IPS-20b (cell line): Measurements from ENCODE around the gene NCBP3.

ENCODE experiments used
- H3K27ac ChIP-seq: one replicate; pipeline ENCODE4 v1.5.1; 2013; ENCODE audit warnings: low read length
- H3K27me3 ChIP-seq: 2 replicates; pipeline ENCODE4 v1.6.1; 2013; ENCODE audit warnings: mild to moderate bottlenecking, low read length, inconsistent platforms; ENCODE audit not compliant: insufficient read depth
- H3K36me3 ChIP-seq: 2 replicates; pipeline ENCODE4 v1.6.1; 2013; ENCODE audit warnings: low read depth, mild to moderate bottlenecking, inconsistent platforms, low read length, moderate library complexity; ENCODE audit not compliant: insufficient read depth
- H3K4me1 ChIP-seq: 2 replicates; pipeline ENCODE4 v1.6.1; 2013; ENCODE audit warnings: mild to moderate bottlenecking, control low read depth, inconsistent platforms, low read length, moderate library complexity; ENCODE audit not compliant: insufficient read depth
- H3K4me3 ChIP-seq: 2 replicates; pipeline ENCODE4 v1.5.1; 2013; ENCODE audit warnings: mild to moderate bottlenecking, low read length, inconsistent platforms
- H3K9ac ChIP-seq: 2 replicates; pipeline ENCODE4 v1.6.1; 2013; ENCODE audit warnings: low read depth, mild to moderate bottlenecking, inconsistent platforms, low read length, moderate library complexity
- H3K9me3 ChIP-seq: 2 replicates; pipeline ENCODE4 v1.6.1; 2013; ENCODE audit warnings: mild to moderate bottlenecking, low read depth, low read length, inconsistent platforms; ENCODE audit not compliant: insufficient read depth

NCBP3 gene

DNA sequence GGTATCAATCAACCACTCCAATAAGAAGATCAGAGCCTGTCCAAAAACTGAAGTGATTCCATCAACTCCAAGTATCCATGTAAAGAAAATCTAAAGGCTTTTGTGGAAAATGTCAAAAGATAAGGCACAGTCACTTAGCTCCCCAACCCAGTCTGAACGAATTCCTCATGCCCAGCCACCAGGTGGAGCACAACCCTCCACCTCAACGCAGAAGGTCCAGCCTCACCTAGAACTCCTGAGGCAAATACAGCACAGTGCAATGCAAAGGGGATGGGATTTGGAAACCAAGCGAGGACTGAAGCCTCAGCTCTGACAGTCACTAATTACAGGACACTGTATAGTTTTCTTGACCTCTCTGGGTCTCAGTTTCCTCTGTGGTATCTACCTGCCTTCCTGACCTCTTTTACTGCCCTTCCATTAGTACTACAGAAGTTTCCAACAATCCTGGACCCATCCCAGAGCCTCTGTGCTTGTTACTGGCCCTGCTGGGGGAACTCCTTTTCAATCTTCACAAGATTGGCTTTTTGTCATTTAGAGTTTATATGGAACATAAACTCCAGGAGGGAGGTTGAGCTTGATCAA lies 2.0 kb downstream of the NCBP3 start:
- Histone ChIP-seq H3K4me3 (no peak overlapping the region), H3K4me1 (no peaks in the 10 kb centered on the region), H3K9ac (no peak overlapping the region), H3K27ac (no peak overlapping the region), H3K36me3 (peaks cover 53% of the 10 kb centered on the region), H3K9me3 (no peaks in the 10 kb centered on the region), H3K27me3 (no peaks in the 10 kb centered on the region)

DNA sequence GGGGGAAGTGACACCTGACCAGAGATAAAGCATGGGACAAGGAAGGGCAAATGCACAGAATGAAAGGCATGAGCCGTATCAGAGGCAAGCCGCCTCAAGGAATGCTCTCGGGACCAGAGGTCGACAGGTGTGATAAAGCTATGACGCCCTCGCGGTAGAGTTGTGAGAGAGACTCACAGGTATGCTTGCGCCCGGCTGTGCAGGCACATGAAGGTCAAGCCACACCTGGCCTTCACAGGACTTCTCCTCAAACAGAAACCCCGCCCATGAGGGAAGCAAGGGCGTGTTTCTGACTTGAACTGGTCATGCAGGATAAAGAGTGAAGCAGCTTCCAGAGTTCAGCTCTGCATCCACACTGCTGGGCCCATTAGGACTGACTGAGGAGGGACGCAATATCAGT lies 7.8 kb downstream of the NCBP3 start:
- H3K27me3 ChIP-seq = no peaks in the 10 kb centered on the region
- H3K4me3 ChIP-seq = no peak overlapping the region
- H3K4me1 ChIP-seq = no peaks in the 10 kb centered on the region
- no peak overlapping the region for H3K27ac ChIP-seq
- no peak overlapping the region for H3K9ac ChIP-seq
- H3K36me3 ChIP-seq = peaks cover 91% of the 10 kb centered on the region
- H3K9me3 ChIP-seq = no peaks in the 10 kb centered on the region

DNA sequence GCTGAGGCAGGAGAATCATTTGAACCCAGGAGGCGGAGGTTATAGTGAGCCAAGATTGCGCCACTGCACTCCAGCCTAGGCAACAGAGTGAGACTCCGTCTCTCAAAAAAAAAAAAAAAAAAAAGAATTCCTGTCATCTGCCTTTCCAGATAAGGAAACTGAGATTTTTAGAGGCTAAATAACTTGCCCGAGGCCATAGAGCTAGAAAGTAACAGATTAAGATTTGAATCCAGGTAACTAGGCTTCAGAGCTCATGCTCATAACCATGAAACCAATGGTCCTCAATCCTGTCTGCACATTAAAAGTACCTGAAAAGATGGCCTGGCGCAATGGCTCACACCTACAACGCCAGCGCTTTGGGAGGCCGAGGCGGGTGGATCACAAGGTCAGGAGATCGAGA lies 9.5 kb downstream of the NCBP3 start:
- no peaks in the 10 kb centered on the region for H3K9me3 ChIP-seq
- no peaks in the 10 kb centered on the region for H3K4me1 ChIP-seq
- peaks cover 80% of the 10 kb centered on the region for H3K36me3 ChIP-seq
- H3K27ac ChIP-seq = no peak overlapping the region
- no peak overlapping the region for H3K4me3 ChIP-seq
- H3K27me3 ChIP-seq = no peaks in the 10 kb centered on the region
- H3K9ac ChIP-seq = no peak overlapping the region

DNA sequence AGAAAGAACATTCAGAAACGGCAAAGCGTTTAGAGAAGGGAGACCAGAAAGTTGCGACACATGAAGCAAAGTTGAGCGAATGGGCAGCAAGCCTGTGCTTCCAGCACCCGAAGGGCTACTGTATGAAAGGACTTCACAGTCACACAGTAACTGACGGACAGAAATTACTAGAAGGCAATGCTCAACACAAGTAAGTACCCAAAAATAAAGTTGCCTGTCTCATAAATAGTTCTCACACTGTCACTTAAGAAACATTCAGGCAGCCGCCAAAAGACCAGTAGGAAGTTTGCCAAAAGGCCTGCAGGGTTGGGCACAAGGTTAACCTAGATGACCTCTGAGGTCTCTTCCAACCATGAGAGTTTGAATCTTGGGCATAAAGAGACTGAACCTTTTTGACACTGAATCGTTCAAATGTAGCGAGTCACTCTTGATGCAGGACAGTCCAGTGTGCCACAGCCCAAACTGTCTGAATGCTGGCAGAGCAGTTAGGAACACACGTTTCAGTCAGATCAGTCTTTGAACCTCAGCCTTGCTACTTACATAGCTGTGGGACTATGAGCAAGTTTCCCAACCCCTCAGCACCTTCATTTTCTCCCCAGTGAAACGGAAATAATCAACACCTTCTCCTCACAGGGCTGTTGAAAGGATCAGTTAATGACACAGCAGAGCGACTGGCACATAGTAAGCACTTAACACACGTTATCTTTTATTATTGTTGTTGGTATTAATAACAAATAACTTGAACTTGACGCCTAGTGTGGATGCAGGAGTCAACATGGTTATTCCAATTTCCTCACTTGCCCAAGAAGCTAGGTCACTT lies 10.4 kb downstream of the NCBP3 start:
- H3K9ac ChIP-seq = no peak overlapping the region
- no peaks in the 10 kb centered on the region for H3K4me1 ChIP-seq
- H3K27ac ChIP-seq = no peak overlapping the region
- no peaks in the 10 kb centered on the region for H3K27me3 ChIP-seq
- no peak overlapping the region for H3K4me3 ChIP-seq
- H3K36me3 ChIP-seq = peaks cover 72% of the 10 kb centered on the region
- no peaks in the 10 kb centered on the region for H3K9me3 ChIP-seq

DNA sequence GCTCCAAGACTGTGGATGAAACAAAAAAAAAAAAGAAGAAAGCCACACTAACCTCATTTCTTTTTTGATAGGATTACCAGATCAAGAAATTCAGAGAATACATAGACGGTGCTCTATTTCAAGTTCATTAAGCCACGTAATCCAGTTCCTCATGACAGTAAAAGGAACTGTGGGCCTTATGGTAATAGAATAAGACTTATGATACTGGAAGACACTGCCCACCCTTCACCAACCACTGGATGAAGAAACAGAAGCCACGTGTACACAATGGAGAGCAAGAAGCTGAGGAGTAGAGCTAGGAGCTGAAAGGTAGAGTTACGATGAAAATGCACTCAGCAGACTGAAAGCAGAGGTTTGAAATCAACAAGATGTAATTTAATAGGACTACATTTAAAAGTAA lies 11.2 kb downstream of the NCBP3 start:
- Histone ChIP-seq H3K4me1 (no peaks in the 10 kb centered on the region), H3K9me3 (no peaks in the 10 kb centered on the region), H3K4me3 (no peak overlapping the region), H3K27me3 (no peaks in the 10 kb centered on the region), H3K36me3 (peaks cover 69% of the 10 kb centered on the region), H3K27ac (no peak overlapping the region), H3K9ac (no peak overlapping the region)

DNA sequence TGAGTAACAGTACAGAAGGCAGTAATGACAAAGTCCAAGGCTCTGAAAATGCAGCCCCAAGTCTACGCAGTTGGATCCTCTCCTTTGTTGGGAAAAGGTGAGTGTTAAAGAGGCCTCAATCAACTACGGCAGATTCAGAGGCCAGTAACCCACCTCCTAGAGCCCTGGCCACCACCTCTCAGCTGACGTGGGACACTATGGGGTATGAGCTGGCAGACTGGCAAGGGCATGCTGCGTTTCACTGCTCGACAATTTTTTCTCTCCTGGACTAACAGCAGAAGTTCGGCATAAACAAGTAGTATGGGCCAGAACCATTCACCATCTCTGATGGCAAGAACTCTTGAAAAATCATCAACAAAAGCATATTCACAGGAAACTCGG lies 17.2 kb downstream of the NCBP3 start:
- Histone ChIP-seq H3K4me3 (no peak overlapping the region), H3K36me3 (peaks cover 69% of the 10 kb centered on the region), H3K4me1 (no peaks in the 10 kb centered on the region), H3K27me3 (no peaks in the 10 kb centered on the region), H3K9me3 (no peaks in the 10 kb centered on the region), H3K27ac (no peak overlapping the region), H3K9ac (no peak overlapping the region)

DNA sequence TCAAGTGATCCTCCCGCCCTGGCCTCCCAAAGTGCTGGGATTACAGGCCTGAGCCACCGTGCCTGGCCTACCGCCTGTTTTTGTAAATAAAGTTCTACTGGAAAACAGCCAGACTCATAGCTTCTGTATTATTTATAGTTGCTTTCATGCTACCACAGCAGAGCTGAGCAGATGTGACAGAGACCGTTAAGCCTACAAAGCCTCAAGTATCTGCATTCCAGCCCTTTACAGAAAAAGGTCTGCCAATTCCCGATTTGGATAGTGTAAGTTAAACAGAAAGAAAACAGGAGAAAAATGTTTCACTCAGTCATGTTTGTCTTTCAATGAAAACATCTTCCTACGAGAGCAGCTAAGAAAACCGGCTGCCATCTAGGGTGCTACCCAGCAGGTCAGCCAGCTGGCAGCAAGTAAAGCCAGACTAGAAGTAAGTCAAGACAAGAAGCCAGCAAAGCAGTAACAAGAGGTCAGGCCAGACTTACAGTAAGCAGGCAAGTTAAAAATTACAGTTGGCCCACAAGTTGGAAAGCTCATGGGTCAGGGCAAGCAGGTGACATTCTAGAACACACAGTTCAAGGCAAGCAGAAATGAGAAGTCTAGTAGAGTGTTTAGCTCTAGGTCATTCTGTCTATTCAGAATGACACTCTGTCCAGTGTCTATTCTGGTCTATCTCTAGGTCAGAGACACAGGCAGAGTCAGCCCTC lies 17.7 kb downstream of the NCBP3 start:
- no peaks in the 10 kb centered on the region for H3K27me3 ChIP-seq
- no peak overlapping the region for H3K27ac ChIP-seq
- no peak overlapping the region for H3K9ac ChIP-seq
- H3K4me1 ChIP-seq = no peaks in the 10 kb centered on the region
- no peak overlapping the region for H3K4me3 ChIP-seq
- H3K9me3 ChIP-seq = no peaks in the 10 kb centered on the region
- peaks cover 68% of the 10 kb centered on the region for H3K36me3 ChIP-seq

DNA sequence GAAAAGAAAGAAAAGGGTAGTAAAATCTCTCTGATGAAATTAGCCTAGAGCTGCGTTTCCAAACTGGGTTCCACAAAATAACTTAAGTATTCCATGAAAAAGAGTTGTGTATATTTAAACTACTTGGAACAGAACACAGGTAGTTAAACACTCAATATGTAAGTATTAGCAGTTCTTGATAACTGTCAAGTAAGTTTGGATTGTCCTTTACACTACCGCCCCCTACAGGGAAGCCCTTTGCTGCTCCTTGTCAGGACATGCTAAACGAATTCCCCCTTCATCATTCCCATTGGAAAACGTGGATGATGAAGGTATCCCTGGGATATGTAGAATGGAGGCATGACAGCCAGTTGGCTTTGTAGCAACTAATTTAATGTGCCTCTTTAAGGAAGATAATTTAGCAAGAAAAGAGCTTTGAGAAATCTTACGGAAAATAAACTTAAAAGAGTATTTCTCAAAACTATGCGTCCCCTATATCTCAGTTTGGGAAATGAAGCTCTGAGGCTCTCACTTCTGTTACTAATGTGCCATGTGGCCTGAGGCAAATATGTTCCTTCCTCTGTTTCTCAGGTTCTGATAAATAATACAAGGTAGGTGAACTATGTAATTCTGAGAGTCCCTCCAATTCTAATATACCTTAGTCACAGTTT lies 18.8 kb downstream of the NCBP3 start:
- peaks cover 69% of the 10 kb centered on the region for H3K36me3 ChIP-seq
- no peaks in the 10 kb centered on the region for H3K4me1 ChIP-seq
- H3K9ac ChIP-seq = no peak overlapping the region
- H3K27ac ChIP-seq = no peak overlapping the region
- no peak overlapping the region for H3K4me3 ChIP-seq
- H3K9me3 ChIP-seq = no peaks in the 10 kb centered on the region
- H3K27me3 ChIP-seq = no peaks in the 10 kb centered on the region

DNA sequence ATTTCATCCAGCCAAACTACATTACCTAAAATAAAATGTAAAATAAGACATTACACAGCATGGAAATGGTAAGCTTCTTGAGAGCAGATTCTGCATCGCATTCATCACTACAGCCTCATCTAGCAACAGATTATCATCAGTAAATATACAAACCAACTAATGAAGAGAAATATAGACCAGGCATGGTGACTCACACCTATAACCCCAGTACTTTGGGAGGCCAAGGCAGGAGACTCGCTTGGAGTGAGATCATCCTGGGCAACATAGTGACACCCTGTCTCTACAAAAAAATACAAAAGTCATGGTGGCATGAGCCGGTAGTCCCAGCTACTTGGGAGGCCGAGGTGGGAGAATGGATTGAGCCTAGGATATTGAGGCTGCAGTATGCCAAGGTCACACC lies 19.9 kb downstream of the NCBP3 start:
- H3K4me1 ChIP-seq = no peaks in the 10 kb centered on the region
- peaks cover 79% of the 10 kb centered on the region for H3K36me3 ChIP-seq
- H3K27ac ChIP-seq = no peak overlapping the region
- no peaks in the 10 kb centered on the region for H3K9me3 ChIP-seq
- no peaks in the 10 kb centered on the region for H3K27me3 ChIP-seq
- no peak overlapping the region for H3K4me3 ChIP-seq
- no peak overlapping the region for H3K9ac ChIP-seq

DNA sequence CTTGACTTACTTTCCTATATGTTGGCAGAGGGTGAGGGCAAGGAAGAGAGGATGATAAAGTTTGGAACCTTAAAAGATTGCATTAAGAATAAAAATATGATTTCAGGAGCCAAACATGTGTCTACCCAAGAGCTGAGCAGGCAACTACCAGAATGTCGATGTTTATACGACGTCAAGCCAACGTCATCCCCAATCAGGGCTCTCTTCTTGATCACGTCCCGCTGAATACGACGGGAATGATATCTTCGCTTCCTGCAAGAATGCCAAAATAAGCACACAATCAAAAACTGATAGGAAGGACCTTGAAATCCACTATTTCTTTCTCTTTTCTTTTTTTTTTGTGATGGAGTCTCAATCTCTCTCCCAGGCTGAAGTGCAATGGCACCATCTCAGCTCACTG lies 24.9 kb downstream of the NCBP3 start:
- Histone ChIP-seq H3K27ac (no peak overlapping the region), H3K27me3 (no peaks in the 10 kb centered on the region), H3K9me3 (no peaks in the 10 kb centered on the region), H3K36me3 (peaks cover 95% of the 10 kb centered on the region), H3K9ac (no peak overlapping the region), H3K4me1 (no peaks in the 10 kb centered on the region), H3K4me3 (no peak overlapping the region)

DNA sequence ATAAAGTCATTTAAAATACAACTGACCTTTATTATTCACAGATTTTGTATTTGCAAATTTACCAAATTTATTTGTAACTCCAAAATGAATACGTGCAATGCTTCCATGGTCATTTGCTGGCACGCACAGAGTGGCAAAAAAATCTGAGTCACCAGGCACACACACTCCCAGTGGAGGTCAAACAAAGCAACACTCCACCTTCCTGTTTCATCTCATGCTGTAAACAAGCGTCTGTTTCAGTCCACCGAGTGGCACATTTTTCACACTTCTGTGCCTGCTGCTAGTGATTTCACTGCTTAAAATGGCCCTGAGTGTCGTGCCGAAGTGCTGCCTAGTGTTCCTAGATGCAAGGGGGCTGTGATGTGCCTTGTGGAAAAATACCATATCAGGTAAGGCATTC lies 27.3 kb downstream of the NCBP3 start:
- Histone ChIP-seq H3K27ac (no peak overlapping the region), H3K36me3 (peaks cover 95% of the 10 kb centered on the region)

More for the DNA sequence above, 27.3 kb downstream of the NCBP3 start:
- no peaks in the 10 kb centered on the region for H3K27me3 ChIP-seq
- H3K4me3 ChIP-seq = no peak overlapping the region
- H3K9me3 ChIP-seq = no peaks in the 10 kb centered on the region
- no peaks in the 10 kb centered on the region for H3K4me1 ChIP-seq
- H3K9ac ChIP-seq = no peak overlapping the region
